ENCODE data around the gene KIAA1328. TPM values are rescaled to one million over a fixed set of nuclear protein-coding genes. Genes with fewer than 3 reads are reported as not detected.
"Not testable (repeated sequence)": the region's sequence is repeated elsewhere in the genome, so short reads cannot be mapped to it uniquely, and the experiment has no call there.

Gene KIAA1328
- total RNA-seq, 2 experiments from 2014 or later: 7.3 to 7.8 TPM

GRCh38 chr18:36889321-36889720 is 60.4 kb downstream of the KIAA1328 start:
- DNase-seq: no peak
- Mint-ChIP-seq H3K4me3 (no peak overlapping the region), H3K9me3 (no peaks in the 10 kb centered on the region), H3K27me3 (no peaks in the 10 kb centered on the region), H3K27ac (no peak overlapping the region), H3K4me1 (ENCODE audit: low read depth) (peaks cover 4% of the 10 kb centered on the region), H3K36me3 (peaks cover 18% of the 10 kb centered on the region)
- POLR2A ChIA-PET: no interaction called here
- CTCF ChIA-PET: no interaction called here
- intact Hi-C loops (cut with micrococcal nuclease): no loop called here

GRCh38 chr18:36889742-36890141 is 60.8 kb downstream of the KIAA1328 start:
- no peaks in the 10 kb centered on the region for H3K9me3 Mint-ChIP-seq
- intact Hi-C loops (cut with micrococcal nuclease): no loop called here
- H3K4me3 Mint-ChIP-seq: no peak overlapping the region
- DNase-seq: no peak
- peaks cover 4% of the 10 kb centered on the region for H3K4me1 Mint-ChIP-seq (ENCODE audit: low read depth)
- no peaks in the 10 kb centered on the region for H3K27me3 Mint-ChIP-seq
- ChIA-PET CTCF (no interaction called here), POLR2A (no interaction called here)
- peaks cover 18% of the 10 kb centered on the region for H3K36me3 Mint-ChIP-seq
- H3K27ac Mint-ChIP-seq: no peak overlapping the region

- H3K4me1 Mint-ChIP-seq (ENCODE audit: low read depth): peaks cover 4% of the 10 kb centered on the region
- H3K27me3 Mint-ChIP-seq: no peaks in the 10 kb centered on the region
- ChIA-PET CTCF (no interaction called here), POLR2A (no interaction called here)
- DNase-seq: no peak
- peaks cover 19% of the 10 kb centered on the region for H3K36me3 Mint-ChIP-seq
- intact Hi-C loops (cut with micrococcal nuclease): no loop called here
- no peak overlapping the region for H3K4me3 Mint-ChIP-seq
- H3K9me3 Mint-ChIP-seq: no peaks in the 10 kb centered on the region
- no peak overlapping the region for H3K27ac Mint-ChIP-seq
Measured at GRCh38 chr18:36890598-36890997, 61.7 kb downstream of the KIAA1328 start.

GRCh38 chr18:36893227-36893626 is 64.3 kb downstream of the KIAA1328 start:
- intact Hi-C loops (cut with micrococcal nuclease): no loop called here
- H3K27me3 Mint-ChIP-seq: no peaks in the 10 kb centered on the region
- no peak for DNase-seq
- peaks cover 22% of the 10 kb centered on the region for H3K36me3 Mint-ChIP-seq
- H3K4me1 Mint-ChIP-seq (ENCODE audit: low read depth): peaks cover 4% of the 10 kb centered on the region
- H3K27ac Mint-ChIP-seq: no peak overlapping the region
- H3K9me3 Mint-ChIP-seq: peaks cover under 1% of the 10 kb centered on the region
- ChIA-PET CTCF (no interaction called here), POLR2A (no interaction called here)
- no peak overlapping the region for H3K4me3 Mint-ChIP-seq

- no peak for DNase-seq
- no peaks in the 10 kb centered on the region for H3K4me1 Mint-ChIP-seq (ENCODE audit: low read depth)
- intact Hi-C loops (cut with micrococcal nuclease): no loop called here
- CTCF ChIA-PET: interaction anchor here (1.1 kb wide), 1 partner anchor 87 kb away, joined by 3 read pairs; no protein-coding TSS in a partner anchor
- H3K36me3 Mint-ChIP-seq: peaks cover 31% of the 10 kb centered on the region
- no peaks in the 10 kb centered on the region for H3K27me3 Mint-ChIP-seq
- H3K9me3 Mint-ChIP-seq: peaks cover 14% of the 10 kb centered on the region
- no peak overlapping the region for H3K27ac Mint-ChIP-seq
- POLR2A ChIA-PET: no interaction called here
- no peak overlapping the region for H3K4me3 Mint-ChIP-seq
Measured at GRCh38 chr18:36895606-36896005, 66.7 kb downstream of the KIAA1328 start.

GRCh38 chr18:36897253-36897652 is 68.3 kb downstream of the KIAA1328 start:
- Mint-ChIP-seq H3K27me3 (no peaks in the 10 kb centered on the region), H3K27ac (no peak overlapping the region), H3K4me3 (no peak overlapping the region), H3K36me3 (peaks cover 23% of the 10 kb centered on the region), H3K9me3 (peaks cover 14% of the 10 kb centered on the region), H3K4me1 (ENCODE audit: low read depth) (no peaks in the 10 kb centered on the region)
- intact Hi-C loops (cut with micrococcal nuclease): no loop called here
- no peak for DNase-seq
- ChIA-PET POLR2A (no interaction called here), CTCF (interaction anchor here (1.4 kb wide), 1 partner anchor 209 kb away, joined by 5 read pairs; no protein-coding TSS in a partner anchor)

- H3K9me3 Mint-ChIP-seq: peaks cover 14% of the 10 kb centered on the region
- H3K36me3 Mint-ChIP-seq: peaks cover 22% of the 10 kb centered on the region
- H3K27ac Mint-ChIP-seq: no peak overlapping the region
- H3K4me1 Mint-ChIP-seq (ENCODE audit: low read depth): peaks cover 2% of the 10 kb centered on the region
- CTCF ChIA-PET: interaction anchor here (0.7 to 1.4 kb wide), 6 partner anchors 9 to 211 kb away, joined by 3 to 9 read pairs (median 4); partner anchors contain the start of genes KIAA1328 and TPGS2
- no peak for DNase-seq
- intact Hi-C loops (cut with micrococcal nuclease): no loop called here
- no peaks in the 10 kb centered on the region for H3K27me3 Mint-ChIP-seq
- POLR2A ChIA-PET: no interaction called here
- no peak overlapping the region for H3K4me3 Mint-ChIP-seq
Measured at GRCh38 chr18:36899289-36899688, 70.4 kb downstream of the KIAA1328 start.

GRCh38 chr18:36900466-36900865 is 71.5 kb downstream of the KIAA1328 start:
- CTCF ChIA-PET: no interaction called here
- Mint-ChIP-seq H3K27me3 (no peaks in the 10 kb centered on the region), H3K4me1 (ENCODE audit: low read depth) (peaks cover 2% of the 10 kb centered on the region), H3K9me3 (peaks cover 14% of the 10 kb centered on the region), H3K27ac (no peak overlapping the region), H3K36me3 (peaks cover 20% of the 10 kb centered on the region), H3K4me3 (no peak overlapping the region)
- POLR2A ChIA-PET: no interaction called here
- no peak for DNase-seq
- intact Hi-C loops (cut with micrococcal nuclease): no loop called here

GRCh38 chr18:36901277-36901701 is 72.4 kb downstream of the KIAA1328 start:
- DNase-seq: no peak
- H3K27me3 Mint-ChIP-seq: no peaks in the 10 kb centered on the region
- peaks cover 14% of the 10 kb centered on the region for H3K9me3 Mint-ChIP-seq
- intact Hi-C loops (cut with micrococcal nuclease): no loop called here
- CTCF ChIA-PET: interaction anchor here (1.2 kb wide), 1 partner anchor 213 kb away, joined by 5 read pairs; no protein-coding TSS in a partner anchor
- POLR2A ChIA-PET: no interaction called here
- H3K36me3 Mint-ChIP-seq: peaks cover 21% of the 10 kb centered on the region
- H3K4me1 Mint-ChIP-seq (ENCODE audit: low read depth): peaks cover 2% of the 10 kb centered on the region
- H3K4me3 Mint-ChIP-seq: no peak overlapping the region
- no peak overlapping the region for H3K27ac Mint-ChIP-seq

- no peaks in the 10 kb centered on the region for H3K27me3 Mint-ChIP-seq
- H3K27ac Mint-ChIP-seq: no peak overlapping the region
- ChIA-PET CTCF (no interaction called here), POLR2A (no interaction called here)
- peaks cover 12% of the 10 kb centered on the region for H3K9me3 Mint-ChIP-seq
- intact Hi-C loops (cut with micrococcal nuclease): no loop called here
- peaks cover 15% of the 10 kb centered on the region for H3K36me3 Mint-ChIP-seq
- no peak overlapping the region for H3K4me3 Mint-ChIP-seq
- DNase-seq: no peak
- H3K4me1 Mint-ChIP-seq (ENCODE audit: low read depth): peaks cover 2% of the 10 kb centered on the region
Measured at GRCh38 chr18:36903215-36903928, 74.4 kb downstream of the KIAA1328 start.

GRCh38 chr18:36905571-36905970 is 76.6 kb downstream of the KIAA1328 start:
- POLR2A ChIA-PET: no interaction called here
- DNase-seq: no peak
- no peaks in the 10 kb centered on the region for H3K27me3 Mint-ChIP-seq
- H3K9me3 Mint-ChIP-seq: peaks cover 8% of the 10 kb centered on the region
- intact Hi-C loops (cut with micrococcal nuclease): no loop called here
- H3K4me1 Mint-ChIP-seq (ENCODE audit: low read depth): peaks cover 2% of the 10 kb centered on the region
- no peak overlapping the region for H3K4me3 Mint-ChIP-seq
- CTCF ChIA-PET: no interaction called here
- H3K27ac Mint-ChIP-seq: no peak overlapping the region
- peaks cover 11% of the 10 kb centered on the region for H3K36me3 Mint-ChIP-seq

GRCh38 chr18:36909282-36909681 is 80.4 kb downstream of the KIAA1328 start:
- H3K36me3 Mint-ChIP-seq: peaks cover 14% of the 10 kb centered on the region
- intact Hi-C loops (cut with micrococcal nuclease): not testable (repeated sequence)

GRCh38 chr18:36912887-36913286 is 84.0 kb downstream of the KIAA1328 start:
- intact Hi-C loops (cut with micrococcal nuclease): no loop called here

More at GRCh38 chr18:36909282-36909681, 80.4 kb downstream of the KIAA1328 start:
- CTCF ChIA-PET: interaction anchor here (2.0 kb wide), 1 partner anchor 10 kb away, joined by 9 read pairs; no protein-coding TSS in a partner anchor
- H3K4me3 Mint-ChIP-seq, H3K27me3 Mint-ChIP-seq, POLR2A ChIA-PET, DNase-seq, H3K9me3 Mint-ChIP-seq, H3K27ac Mint-ChIP-seq: not testable (repeated sequence)
- H3K4me1 Mint-ChIP-seq (ENCODE audit: low read depth): peaks cover 18% of the 10 kb centered on the region

More at GRCh38 chr18:36912887-36913286, 84.0 kb downstream of the KIAA1328 start:
- H3K4me3 Mint-ChIP-seq: no peak overlapping the region
- no peaks in the 10 kb centered on the region for H3K27me3 Mint-ChIP-seq
- peaks cover 11% of the 10 kb centered on the region for H3K36me3 Mint-ChIP-seq
- ChIA-PET CTCF (no interaction called here), POLR2A (no interaction called here)
- peaks cover 8% of the 10 kb centered on the region for H3K9me3 Mint-ChIP-seq
- H3K4me1 Mint-ChIP-seq (ENCODE audit: low read depth): peaks cover 18% of the 10 kb centered on the region
- H3K27ac Mint-ChIP-seq: no peak overlapping the region
- no peak for DNase-seq

All from activated CD4-positive, alpha-beta memory T cell treated with anti-CD3 and anti-CD28 coated beads for 36 hours (primary cell).